ENCODE measurements around the gene CCDC68.

Gene CCDC68

GRCh38 chr18:54871231-54871630, 88.0 kb downstream of the CCDC68 start:
- no peak for DNase-seq

DNA sequence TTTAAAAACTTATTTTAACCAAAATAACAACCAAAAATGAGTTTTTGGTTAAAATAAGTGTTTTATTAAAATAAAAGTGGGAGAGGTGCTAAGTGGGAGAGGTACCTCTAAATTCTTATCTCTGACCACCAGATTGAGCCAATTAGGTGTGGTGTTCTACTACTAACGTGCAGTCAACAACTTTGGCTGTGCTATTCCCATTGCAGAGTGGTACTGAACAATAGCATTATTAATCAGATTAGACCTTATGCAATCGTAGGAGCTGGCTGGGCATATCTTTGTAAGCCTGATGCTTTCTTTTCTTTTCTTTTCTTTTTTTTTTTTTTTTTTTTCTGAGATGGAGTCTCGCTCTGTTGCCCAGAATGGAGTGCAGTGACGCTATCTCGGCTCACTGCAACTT, 92.1 kb downstream of the CCDC68 start:
- DNase-seq: no peak

DNA sequence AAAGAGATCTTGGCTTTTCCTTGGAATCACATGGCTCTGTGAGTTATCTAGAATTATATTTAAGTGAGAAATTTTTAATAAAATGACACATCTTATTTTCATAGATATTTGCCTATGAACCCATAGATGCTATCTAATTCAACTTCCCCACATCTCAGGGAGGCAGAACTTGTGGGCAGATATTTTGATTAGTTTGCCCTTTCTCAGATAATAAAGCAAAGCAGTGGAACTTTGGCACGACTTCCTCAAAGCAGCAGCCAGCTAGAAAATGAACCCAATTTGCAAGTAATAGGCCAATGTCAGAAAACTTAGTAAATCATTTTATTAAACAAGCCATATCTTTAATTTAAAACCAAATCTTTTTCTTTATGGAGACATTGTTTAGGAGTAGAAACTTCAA, 98.3 kb downstream of the CCDC68 start:
- no peak for DNase-seq

- no peak for DNase-seq
Measured at GRCh38 chr18:54859667-54860421, 99.4 kb downstream of the CCDC68 start.

DNA sequence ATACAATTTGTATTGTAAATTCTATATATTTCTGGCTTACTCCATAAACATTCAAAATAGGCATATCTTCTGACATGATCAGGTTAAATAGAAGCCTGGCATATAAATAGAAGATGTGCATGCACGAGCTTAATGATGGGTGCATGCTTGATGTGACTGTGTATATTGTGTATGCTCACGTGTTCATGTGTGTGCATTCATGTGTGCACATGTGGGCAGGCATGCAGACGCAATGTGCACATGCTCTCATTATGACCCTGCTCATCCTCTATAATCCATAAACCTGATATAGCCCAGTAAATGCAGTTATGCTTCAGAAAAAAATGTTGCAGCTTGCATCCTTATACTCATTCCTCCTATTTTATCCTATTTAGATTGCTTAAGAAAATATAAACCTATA, 101.8 kb downstream of the CCDC68 start:
- DNase-seq: no peak

GRCh38 chr18:54856105-54856646, 103.1 kb downstream of the CCDC68 start:
- no peak for DNase-seq

DNA sequence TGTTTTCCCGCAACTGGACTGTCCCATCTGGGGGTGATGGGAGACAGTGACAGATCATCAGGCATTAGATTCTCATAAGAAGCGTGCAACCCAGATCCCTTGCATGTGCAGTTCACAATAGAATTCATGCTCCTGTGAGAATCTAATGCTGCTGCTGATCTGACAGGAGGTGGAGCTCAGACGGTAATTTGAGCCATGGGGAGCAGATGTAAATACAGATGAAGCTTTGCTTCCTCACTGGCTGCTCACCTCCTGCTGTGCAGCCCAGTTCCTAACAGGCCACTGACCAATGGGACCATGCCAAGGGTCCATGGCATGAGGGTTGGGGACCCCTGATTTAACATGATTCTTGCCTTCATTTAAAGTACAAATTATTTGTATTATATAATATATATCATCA, 104.2 kb downstream of the CCDC68 start:
- DNase-seq: peak; percentile 60

GRCh38 chr18:54852780-54853675, 106.2 kb downstream of the CCDC68 start:
- DNase-seq: no peak
